IPS-18a (cell line): ENCODE results near the gene CFL1.

Experiments
- H3K27ac ChIP-seq: one replicate; pipeline ENCODE4 v1.5.1; 2013; ENCODE audit warnings: low read length
- H3K27me3 ChIP-seq: one replicate; pipeline ENCODE4 v1.6.1; 2013; ENCODE audit warnings: mild to moderate bottlenecking, low read length; ENCODE audit not compliant: control insufficient read depth, insufficient read depth
- H3K36me3 ChIP-seq: one replicate; pipeline ENCODE4 v1.6.1; 2013; ENCODE audit warnings: low read depth, low read length; ENCODE audit not compliant: control insufficient read depth
- H3K4me1 ChIP-seq: one replicate; pipeline ENCODE4 v1.6.1; 2013; ENCODE audit warnings: low read depth, low read length; ENCODE audit not compliant: control insufficient read depth
- H3K4me3 ChIP-seq: one replicate; pipeline ENCODE4 v1.5.1; 2013; ENCODE audit warnings: low read length
- H3K9ac ChIP-seq: one replicate; pipeline ENCODE4 v1.6.1; 2013; ENCODE audit warnings: mild to moderate bottlenecking, low read length, moderate library complexity
- H3K9me3 ChIP-seq: one replicate; pipeline ENCODE4 v1.6.1; 2013; ENCODE audit warnings: low read depth, low read length; ENCODE audit not compliant: control insufficient read depth

CFL1 gene

GRCh38 chr11:65811764-65812475, 46.1 kb downstream of the CFL1 start:
- peaks cover 6% of the 10 kb centered on the region for H3K27me3 ChIP-seq

GRCh38 chr11:65810046-65810868, 47.7 kb downstream of the CFL1 start:
- Histone ChIP-seq H3K9me3 (no peaks in the 10 kb centered on the region), H3K36me3 (no peaks in the 10 kb centered on the region), H3K9ac (no peak overlapping the region), H3K27ac (no peak overlapping the region), H3K27me3 (no peaks in the 10 kb centered on the region), H3K4me3 (no peak overlapping the region), H3K4me1 (no peaks in the 10 kb centered on the region)

More at GRCh38 chr11:65811764-65812475, 46.1 kb downstream of the CFL1 start:
- no peaks in the 10 kb centered on the region for H3K4me1 ChIP-seq
- no peaks in the 10 kb centered on the region for H3K36me3 ChIP-seq
- H3K27ac ChIP-seq, result no peak overlapping the region
- H3K9ac ChIP-seq, result no peak overlapping the region
- no peak overlapping the region for H3K4me3 ChIP-seq
- no peaks in the 10 kb centered on the region for H3K9me3 ChIP-seq

GRCh38 chr11:65809496-65809895, 48.5 kb downstream of the CFL1 start:
- Histone ChIP-seq H3K36me3 (no peaks in the 10 kb centered on the region), H3K9ac (no peak overlapping the region), H3K27me3 (no peaks in the 10 kb centered on the region), H3K4me3 (no peak overlapping the region), H3K9me3 (no peaks in the 10 kb centered on the region), H3K4me1 (no peaks in the 10 kb centered on the region), H3K27ac (no peak overlapping the region)

- Histone ChIP-seq H3K27ac (no peak overlapping the region), H3K4me3 (no peak overlapping the region), H3K9me3 (no peaks in the 10 kb centered on the region), H3K9ac (no peak overlapping the region), H3K36me3 (no peaks in the 10 kb centered on the region), H3K27me3 (no peaks in the 10 kb centered on the region), H3K4me1 (no peaks in the 10 kb centered on the region)
Measured at GRCh38 chr11:65808744-65809341, 49.1 kb downstream of the CFL1 start.

GRCh38 chr11:65806979-65807378, 51.0 kb downstream of the CFL1 start:
- H3K4me3 ChIP-seq, result no peak overlapping the region
- no peak overlapping the region for H3K9ac ChIP-seq
- H3K27me3 ChIP-seq, result no peaks in the 10 kb centered on the region
- H3K27ac ChIP-seq, result no peak overlapping the region
- no peaks in the 10 kb centered on the region for H3K36me3 ChIP-seq
- H3K9me3 ChIP-seq, result no peaks in the 10 kb centered on the region
- no peaks in the 10 kb centered on the region for H3K4me1 ChIP-seq
